GM10266 (cell line): Measurements from ENCODE around the gene CDHR1.

ENCODE experiments used
- DNase-seq: peaks from one replicate; pipeline ENCODE4 v3.0.0; 2012; ENCODE audit errors: extremely low spot score
- CTCF ChIP-seq: IDR thresholded peaks from 2 replicates; pipeline ENCODE4 v1.5.1; 2012; ENCODE audit warnings: mild to moderate bottlenecking, low read depth; ENCODE audit not compliant: control insufficient read depth, insufficient read depth; ENCODE audit errors: missing control alignments

Gene CDHR1

GRCh38 chr10:84234479-84234878 lies 40.1 kb downstream of the CDHR1 start:
- DNase-seq, result no peak
- TF ChIP-seq CTCF, result no peak

GRCh38 chr10:84235096-84235495 lies 40.8 kb downstream of the CDHR1 start:
- no peak for TF ChIP-seq CTCF
- no peak for DNase-seq

GRCh38 chr10:84236807-84237198 lies 42.5 kb downstream of the CDHR1 start:
- no peak for DNase-seq
- TF ChIP-seq CTCF, result no peak

- DNase-seq, result no peak
- peak; percentile 31 for TF ChIP-seq CTCF
Measured at GRCh38 chr10:84237199-84238051, 43.1 kb downstream of the CDHR1 start.

- TF ChIP-seq CTCF, result no peak
- DNase-seq, result no peak
Measured at GRCh38 chr10:84238909-84239308, 44.6 kb downstream of the CDHR1 start.

- DNase-seq, result no peak
- no peak for TF ChIP-seq CTCF
Measured at GRCh38 chr10:84241185-84241790, 47.0 kb downstream of the CDHR1 start, which contains the start of gene LRIT1. TSS of gene LRIT1 (minus strand) at chr10:84241546. CDS start at chr10:84241439, 107 bp downstream.

GRCh38 chr10:84243759-84244158 lies 49.4 kb downstream of the CDHR1 start:
- no peak for TF ChIP-seq CTCF
- no peak for DNase-seq
